Body of pancreas (tissue), 4 donors: ENCODE data around the gene ADH5.

Experiments used
- POLR2A ChIP-seq, 3 donors: fragments of 450-650 bp; IDR thresholded peaks; one replicate each; pipeline ENCODE4 v1.6.1; 2016; ENCODE audit warnings: antibody characterized with exemption in 3 of 3, mild to moderate bottlenecking in 2 of 3
- TF ChIP-seq, protein P1 (sequence below), 7 experiments: fragments of 450-650 bp in 4 of 7; fragments of 200-600 bp in 3 of 7; sonication (generic) in 3 of 7; IDR thresholded peaks; one replicate each; pipeline ENCODE4 v1.5.1; 2016 to 2019; ENCODE audit warnings: antibody characterized with exemption in 7 of 7

DNA sequence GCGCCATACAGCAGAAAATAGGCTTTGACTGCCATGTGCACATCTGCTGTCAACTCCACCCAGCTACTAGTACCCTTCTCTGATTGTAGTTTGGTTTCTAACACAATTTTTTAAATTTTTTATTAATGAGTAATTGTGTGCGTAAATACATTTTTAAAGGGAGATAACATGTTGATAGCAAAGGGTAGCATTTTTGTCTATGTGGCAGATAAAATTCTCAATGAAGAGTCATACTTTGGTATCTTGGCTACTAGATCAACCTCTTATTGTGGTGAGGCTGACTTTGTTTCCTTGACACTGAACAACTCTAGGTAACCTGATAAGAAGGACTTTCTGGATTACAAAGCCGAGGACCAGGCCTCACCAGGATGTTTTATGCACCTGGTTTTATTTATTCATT is 46.0 kb upstream of the ADH5 start:
- TF ChIP-seq POLR2A (IDR thresholded peaks at IDR 0.05) = no peak
- TF ChIP-seq, protein P1, sequence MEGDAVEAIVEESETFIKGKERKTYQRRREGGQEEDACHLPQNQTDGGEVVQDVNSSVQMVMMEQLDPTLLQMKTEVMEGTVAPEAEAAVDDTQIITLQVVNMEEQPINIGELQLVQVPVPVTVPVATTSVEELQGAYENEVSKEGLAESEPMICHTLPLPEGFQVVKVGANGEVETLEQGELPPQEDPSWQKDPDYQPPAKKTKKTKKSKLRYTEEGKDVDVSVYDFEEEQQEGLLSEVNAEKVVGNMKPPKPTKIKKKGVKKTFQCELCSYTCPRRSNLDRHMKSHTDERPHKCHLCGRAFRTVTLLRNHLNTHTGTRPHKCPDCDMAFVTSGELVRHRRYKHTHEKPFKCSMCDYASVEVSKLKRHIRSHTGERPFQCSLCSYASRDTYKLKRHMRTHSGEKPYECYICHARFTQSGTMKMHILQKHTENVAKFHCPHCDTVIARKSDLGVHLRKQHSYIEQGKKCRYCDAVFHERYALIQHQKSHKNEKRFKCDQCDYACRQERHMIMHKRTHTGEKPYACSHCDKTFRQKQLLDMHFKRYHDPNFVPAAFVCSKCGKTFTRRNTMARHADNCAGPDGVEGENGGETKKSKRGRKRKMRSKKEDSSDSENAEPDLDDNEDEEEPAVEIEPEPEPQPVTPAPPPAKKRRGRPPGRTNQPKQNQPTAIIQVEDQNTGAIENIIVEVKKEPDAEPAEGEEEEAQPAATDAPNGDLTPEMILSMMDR (IDR thresholded peaks at IDR 0.05) = no peak
